AG09319 (cell line): Measurements from ENCODE around the gene KAT6B.

Experiments
- DNase-seq: peaks from one replicate; pipeline ENCODE4 v3.0.0-alpha.2; 2010; ENCODE audit warnings: low read depth; ENCODE audit errors: extremely low read depth
- TF ChIP-seq, protein P1 (sequence below): IDR thresholded peaks from 2 replicates; pipeline ENCODE4 v1.5.1; 2011; ENCODE audit warnings: low read depth, mild to moderate bottlenecking, inconsistent platforms, low read length, moderate library complexity

The KAT6B gene

DNA sequence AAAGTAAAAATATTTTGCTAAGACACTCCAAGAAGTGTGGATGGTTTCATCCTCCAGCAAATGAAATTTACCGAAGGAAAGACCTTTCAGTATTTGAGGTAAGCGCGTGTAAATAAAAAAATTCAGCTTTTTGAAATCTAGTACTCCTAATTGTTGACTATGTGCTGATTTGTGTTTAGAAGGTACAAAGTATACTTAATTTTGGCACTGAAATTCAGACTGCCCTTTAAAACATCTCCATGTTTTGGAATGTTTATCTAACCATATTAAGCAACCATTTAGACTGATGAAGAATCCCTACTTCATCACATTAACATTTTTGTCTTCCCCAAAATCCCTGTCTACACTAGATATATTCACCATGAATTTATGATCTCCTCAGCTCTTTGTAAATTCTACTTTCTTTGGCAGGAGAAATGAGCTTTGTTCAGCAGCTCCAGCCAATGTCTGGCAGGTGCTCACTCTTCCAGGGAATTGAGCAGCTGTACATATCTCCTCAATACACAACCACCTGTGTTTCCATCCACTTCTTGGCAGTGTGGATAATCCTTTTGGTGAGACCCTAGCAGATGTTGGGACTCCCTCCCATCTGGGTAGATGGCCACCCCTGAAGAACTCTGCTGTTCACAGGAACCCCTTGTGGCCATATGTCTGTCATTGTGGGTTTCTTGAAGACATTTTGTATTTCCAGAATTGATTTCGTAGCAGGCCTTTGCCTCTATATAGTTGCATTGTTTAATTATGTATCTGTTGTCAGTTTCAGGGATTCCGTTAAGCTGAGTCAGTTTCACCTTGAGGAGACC lies 155.6 kb downstream of the KAT6B start:
- TF ChIP-seq, protein P1, sequence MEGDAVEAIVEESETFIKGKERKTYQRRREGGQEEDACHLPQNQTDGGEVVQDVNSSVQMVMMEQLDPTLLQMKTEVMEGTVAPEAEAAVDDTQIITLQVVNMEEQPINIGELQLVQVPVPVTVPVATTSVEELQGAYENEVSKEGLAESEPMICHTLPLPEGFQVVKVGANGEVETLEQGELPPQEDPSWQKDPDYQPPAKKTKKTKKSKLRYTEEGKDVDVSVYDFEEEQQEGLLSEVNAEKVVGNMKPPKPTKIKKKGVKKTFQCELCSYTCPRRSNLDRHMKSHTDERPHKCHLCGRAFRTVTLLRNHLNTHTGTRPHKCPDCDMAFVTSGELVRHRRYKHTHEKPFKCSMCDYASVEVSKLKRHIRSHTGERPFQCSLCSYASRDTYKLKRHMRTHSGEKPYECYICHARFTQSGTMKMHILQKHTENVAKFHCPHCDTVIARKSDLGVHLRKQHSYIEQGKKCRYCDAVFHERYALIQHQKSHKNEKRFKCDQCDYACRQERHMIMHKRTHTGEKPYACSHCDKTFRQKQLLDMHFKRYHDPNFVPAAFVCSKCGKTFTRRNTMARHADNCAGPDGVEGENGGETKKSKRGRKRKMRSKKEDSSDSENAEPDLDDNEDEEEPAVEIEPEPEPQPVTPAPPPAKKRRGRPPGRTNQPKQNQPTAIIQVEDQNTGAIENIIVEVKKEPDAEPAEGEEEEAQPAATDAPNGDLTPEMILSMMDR = no peak
- no peak for DNase-seq

DNA sequence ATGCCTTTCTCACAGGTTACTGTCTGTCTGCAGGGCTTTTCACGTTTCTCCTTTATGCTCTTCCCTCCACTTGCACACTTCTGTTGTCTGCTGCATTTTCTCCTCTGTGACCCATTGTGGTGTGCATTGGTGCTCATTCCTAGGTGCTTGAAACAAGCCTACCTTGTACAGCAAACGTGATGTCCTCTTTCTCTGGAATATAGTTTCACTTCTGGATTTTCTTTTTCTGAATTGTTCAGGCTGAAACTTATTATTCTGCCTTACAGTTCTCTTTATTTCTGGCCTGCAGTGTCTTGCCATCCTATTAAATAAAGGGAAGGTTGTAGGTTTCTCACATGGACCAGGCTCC lies 156.2 kb downstream of the KAT6B start:
- TF ChIP-seq, protein P1 = no peak
- no peak for DNase-seq

GRCh38 chr10:74983383-74983782 lies 157.0 kb downstream of the KAT6B start:
- DNase-seq = no peak
- TF ChIP-seq, protein P1 = no peak

GRCh38 chr10:74987339-74988053 lies 161.1 kb downstream of the KAT6B start:
- TF ChIP-seq, protein P1 = no peak
- no peak for DNase-seq

DNA sequence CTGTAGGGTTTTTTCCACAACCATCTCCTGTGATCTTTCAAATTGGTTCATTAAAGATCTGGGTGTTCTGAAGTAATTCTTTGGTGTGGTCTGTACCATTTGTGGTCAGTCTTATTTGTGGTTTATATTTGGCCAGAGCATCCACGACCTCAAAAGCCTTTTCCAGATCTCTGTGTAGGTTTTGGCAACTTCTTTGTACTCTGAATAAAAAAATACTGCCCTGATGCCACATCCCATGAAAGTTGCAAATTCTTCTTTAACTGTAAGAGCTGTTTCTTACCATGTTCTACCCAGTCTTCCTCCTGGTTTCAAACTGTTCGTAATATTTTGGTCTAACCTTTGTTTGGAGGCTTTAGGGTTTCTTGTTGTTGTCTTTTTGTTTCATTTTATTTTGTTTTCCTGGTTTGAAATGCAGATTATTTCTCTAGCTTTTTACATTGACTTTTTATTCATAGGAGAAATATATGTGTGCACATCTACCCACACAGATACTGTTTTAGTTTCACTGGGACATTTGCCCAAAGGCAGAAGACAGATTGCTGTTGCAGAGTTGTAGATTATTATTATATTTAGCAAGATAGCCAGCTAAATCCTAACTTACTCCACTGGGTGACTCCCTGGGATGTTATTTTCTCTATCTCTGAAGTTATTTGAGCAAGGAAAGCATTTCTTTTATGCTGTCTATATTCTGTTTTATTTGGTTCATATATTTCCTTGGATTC lies 161.8 kb downstream of the KAT6B start:
- TF ChIP-seq, protein P1 = no peak
- DNase-seq = no peak

- TF ChIP-seq, protein P1 = no peak
- DNase-seq = no peak
Measured at GRCh38 chr10:74988832-74989561, 162.6 kb downstream of the KAT6B start.
